MM.1S (cell line): ENCODE results near the gene ADCY9.

Source experiments
- DNase-seq: peaks from one replicate; pipeline ENCODE4 v3.0.0-alpha.2; 2015
- H2AFZ ChIP-seq: fragments of 300-600 bp; sonication (generic); 2 replicates; pipeline ENCODE4 v1.6.0; 2016; ENCODE audit warnings: antibody characterized with exemption, low read length
- H3F3A ChIP-seq: fragments of 300-600 bp; sonication (generic); 2 replicates; pipeline ENCODE4 v1.6.1; 2016; ENCODE audit warnings: mild to moderate bottlenecking, antibody characterized with exemption, low read length, moderate library complexity, mixed read lengths; ENCODE audit not compliant: insufficient read depth
- H3K27ac ChIP-seq: fragments of 300-600 bp; sonication (generic); 2 replicates; pipeline ENCODE4 v1.5.1; 2016; ENCODE audit warnings: mild to moderate bottlenecking, low read length
- H3K27me3 ChIP-seq: fragments of 300-600 bp; sonication (generic); replicated peaks from 2 replicates; pipeline ENCODE4 v1.6.0; 2016; ENCODE audit warnings: low read length; ENCODE audit not compliant: insufficient read depth
- H3K36me3 ChIP-seq: fragments of 300-600 bp; sonication (generic); replicated peaks from 2 replicates; pipeline ENCODE4 v1.6.1; 2016; ENCODE audit warnings: mild to moderate bottlenecking, low read length, mixed read lengths; ENCODE audit not compliant: insufficient read depth
- H3K4me1 ChIP-seq: fragments of 300-600 bp; sonication (generic); 2 replicates; pipeline ENCODE4 v1.6.1; 2016; ENCODE audit warnings: low read length, mixed read lengths
- H3K4me2 ChIP-seq: fragments of 300-600 bp; sonication (generic); 2 replicates; pipeline ENCODE4 v1.6.0; 2016; ENCODE audit warnings: low read depth, low read length
- H3K4me3 ChIP-seq: fragments of 300-600 bp; sonication (generic); 2 replicates; pipeline ENCODE4 v1.5.1; 2016; ENCODE audit warnings: low read length, mixed read lengths
- H3K79me2 ChIP-seq: fragments of 300-600 bp; sonication (generic); 2 replicates; pipeline ENCODE4 v1.6.1; 2016; ENCODE audit warnings: mixed run types, low read length, mixed read lengths
- H3K9ac ChIP-seq: fragments of 300-600 bp; sonication (generic); 2 replicates; pipeline ENCODE4 v1.6.1; 2016; ENCODE audit warnings: low read length, mixed read lengths
- H3K9me2 ChIP-seq: fragments of 300-600 bp; sonication (generic); replicated peaks from 2 replicates; pipeline ENCODE4 v1.6.1; 2016; ENCODE audit warnings: mild to moderate bottlenecking, low read length, mixed read lengths; ENCODE audit not compliant: insufficient read depth
- H3K9me3 ChIP-seq: fragments of 300-600 bp; sonication (generic); replicated peaks from 2 replicates; pipeline ENCODE4 v1.6.1; 2016; ENCODE audit warnings: mild to moderate bottlenecking, low read length, mixed read lengths; ENCODE audit not compliant: insufficient read depth
- H4K20me1 ChIP-seq: fragments of 300-600 bp; sonication (generic); 2 replicates; pipeline ENCODE4 v1.6.1; 2016; ENCODE audit warnings: mild to moderate bottlenecking, low read length, moderate library complexity, mixed read lengths; ENCODE audit not compliant: insufficient read depth
- CTCF ChIP-seq: fragments of 300-600 bp; sonication (generic); IDR thresholded peaks from 2 replicates; pipeline ENCODE4 v1.5.1; 2016; ENCODE audit warnings: antibody characterized with exemption, low read length, mixed read lengths
- EZH2 ChIP-seq: fragments of 300-600 bp; sonication (generic); optimal IDR thresholded peaks from 2 replicates; pipeline ENCODE3; 2017; ENCODE audit warnings: low read depth, mild to moderate bottlenecking, antibody characterized with exemption, low read length, mixed read lengths
- EZH2phosphoT487 ChIP-seq: fragments of 300-600 bp; sonication (generic); IDR thresholded peaks from 2 replicates; pipeline ENCODE4 v1.6.1; 2018; ENCODE audit warnings: antibody characterized with exemption, low read length

ADCY9 gene

GRCh38 chr16:4070936-4071335 lies 45.3 kb downstream of the ADCY9 start:
- Histone ChIP-seq H2AFZ (no peak overlapping the region), H3K9ac (no peak overlapping the region), H3K4me3 (no peak overlapping the region), H3K27ac (no peak overlapping the region), H3K9me3 (no peaks in the 10 kb centered on the region), H3K4me1 (no peaks in the 10 kb centered on the region), H3K4me2 (no peak overlapping the region), H4K20me1 (no peaks in the 10 kb centered on the region), H3K79me2 (no peaks in the 10 kb centered on the region), H3F3A (no peaks in the 10 kb centered on the region), H3K9me2 (no peaks in the 10 kb centered on the region), H3K36me3 (no peaks in the 10 kb centered on the region), H3K27me3 (peaks cover 40% of the 10 kb centered on the region)
- no peak for DNase-seq
- TF ChIP-seq EZH2 (no peak), EZH2phosphoT487 (no peak), CTCF (no peak)

DNA sequence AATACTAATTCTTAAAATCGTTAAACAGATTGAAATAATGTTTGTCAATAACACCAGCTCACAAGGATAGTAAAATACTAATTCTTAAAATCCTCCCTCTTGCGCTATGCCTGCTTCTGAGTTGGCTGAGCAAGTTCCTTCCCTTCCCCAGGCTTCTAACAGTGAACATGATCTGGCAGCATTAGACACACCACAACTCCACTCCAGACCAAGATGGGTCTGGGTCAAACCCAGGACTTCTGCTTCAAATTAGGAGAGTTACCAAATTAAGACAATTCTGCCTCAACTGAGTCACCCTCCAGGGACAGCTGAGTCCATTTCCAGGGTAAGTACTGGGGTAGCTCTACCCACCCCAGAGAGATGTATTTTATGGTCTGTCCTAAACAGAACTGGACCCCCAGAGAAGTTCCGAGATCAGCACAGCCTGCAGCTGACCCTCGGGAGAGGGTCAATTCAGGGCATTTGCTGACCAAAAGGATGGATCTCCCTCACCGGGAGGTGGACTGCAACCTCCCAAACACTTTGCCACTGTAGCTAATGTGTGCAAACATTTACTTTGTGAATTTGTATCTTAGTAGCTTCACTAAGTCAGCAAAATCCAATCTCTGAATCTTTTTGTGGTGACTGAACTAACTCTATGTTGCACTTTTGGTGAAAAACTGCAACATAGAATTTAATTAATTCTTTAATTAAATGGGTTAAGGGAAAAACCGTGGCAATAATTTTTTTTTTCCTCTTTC lies 48.8 kb downstream of the ADCY9 start:
- H3K9ac ChIP-seq: no peak overlapping the region
- H3K27ac ChIP-seq: no peak overlapping the region
- H2AFZ ChIP-seq: no peak overlapping the region
- DNase-seq: no peak
- H3K9me3 ChIP-seq: no peaks in the 10 kb centered on the region
- no peak overlapping the region for H3K4me2 ChIP-seq
- H3K4me1 ChIP-seq: peaks cover 4% of the 10 kb centered on the region; the same call in 1 of the 2 replicates
- H3K9me2 ChIP-seq: no peaks in the 10 kb centered on the region
- H3K27me3 ChIP-seq: peaks cover 38% of the 10 kb centered on the region
- H3K4me3 ChIP-seq: no peak overlapping the region
- no peaks in the 10 kb centered on the region for H3F3A ChIP-seq
- no peaks in the 10 kb centered on the region for H4K20me1 ChIP-seq
- no peaks in the 10 kb centered on the region for H3K36me3 ChIP-seq
- no peak for TF ChIP-seq EZH2phosphoT487
- H3K79me2 ChIP-seq: no peaks in the 10 kb centered on the region

GRCh38 chr16:4064950-4065352 lies 51.3 kb downstream of the ADCY9 start:
- Histone ChIP-seq H3K9me3 (no peaks in the 10 kb centered on the region), H3K27ac (no peak overlapping the region), H4K20me1 (no peaks in the 10 kb centered on the region), H3K79me2 (no peaks in the 10 kb centered on the region), H3K36me3 (no peaks in the 10 kb centered on the region), H3K4me3 (peak overlapping the region; percentile 22; the same call in 1 of the 2 replicates), H3K9ac (no peak overlapping the region), H3K27me3 (peaks cover 36% of the 10 kb centered on the region), H3F3A (no peaks in the 10 kb centered on the region), H3K4me1 (peaks cover 4% of the 10 kb centered on the region; the same call in 1 of the 2 replicates), H2AFZ (no peak overlapping the region), H3K4me2 (peak overlapping the region; percentile 54), H3K9me2 (no peaks in the 10 kb centered on the region)
- peak; percentile 26 for DNase-seq
- TF ChIP-seq EZH2 (no peak), CTCF (no peak)

GRCh38 chr16:4062212-4062802 lies 53.9 kb downstream of the ADCY9 start:
- Histone ChIP-seq H3K4me1 (peaks cover 4% of the 10 kb centered on the region; the same call in 1 of the 2 replicates), H3K79me2 (no peaks in the 10 kb centered on the region), H3K9ac (no peak overlapping the region), H3K27ac (no peak overlapping the region), H4K20me1 (no peaks in the 10 kb centered on the region), H3F3A (no peaks in the 10 kb centered on the region), H3K36me3 (no peaks in the 10 kb centered on the region), H3K27me3 (peaks cover 31% of the 10 kb centered on the region), H3K9me3 (no peaks in the 10 kb centered on the region), H3K4me2 (no peak overlapping the region), H3K9me2 (no peaks in the 10 kb centered on the region), H2AFZ (no peak overlapping the region), H3K4me3 (no peak overlapping the region)
- DNase-seq: no peak
- no peak for TF ChIP-seq EZH2phosphoT487
- TF ChIP-seq CTCF: no peak
- TF ChIP-seq EZH2: no peak
